IMR-90 (cell line): ENCODE measurements around the gene TM4SF20. TPM values are rescaled to one million over a fixed set of nuclear protein-coding genes. Genes with fewer than 3 reads are reported as not detected.

Experiments used
- ATAC-seq: fragments of 200-7000 bp; cut with Tn5 transposase; 2 replicates; pipeline ENCODE4 v1.9.1; 2020; ENCODE audit warnings: low read depth, mild to moderate bottlenecking, moderate library complexity
- BruUV-seq: library from RNA; stranded (reverse); fragments of 400-500 nt; replicated peaks from 2 replicates; lab custom pipeline; 2021; lab: Mats Ljungman, UMichigan
- CTCF ChIA-PET: fragments of 300-600 bp; formaldehyde crosslinking; extraction: SDS; loops from one replicate; lab custom pipeline; 2021; ENCODE audit warnings: antibody characterized with exemption; lab: Yijun Ruan, JAX
- POLR2A ChIA-PET: fragments of 300-600 bp; sonication (Branson Sonifier 250); formaldehyde crosslinking; loops from one replicate; lab custom pipeline; 2022; ENCODE audit warnings: antibody characterized with exemption; ENCODE audit not compliant: unreplicated experiment; lab: Charles Lee
- DNase-seq: peaks from one replicate; pipeline ENCODE4 v3.0.0; 2013
- H2AFZ ChIP-seq: replicated peaks from 2 replicates; pipeline ENCODE3; 2013; ENCODE audit warnings: low read length, mild to moderate bottlenecking; ENCODE audit not compliant: poor library complexity
- H2AK5ac ChIP-seq: 2 replicates; pipeline ENCODE4 v1.6.1; 2013; ENCODE audit warnings: low read depth, low read length, inconsistent platforms
- H2AK9ac ChIP-seq: replicated peaks from 2 replicates; pipeline ENCODE3; 2013; ENCODE audit warnings: mild to moderate bottlenecking, low read depth, low read length, moderate library complexity; ENCODE audit not compliant: poor library complexity
- H2BK120ac ChIP-seq: 2 replicates; pipeline ENCODE4 v1.6.1; 2013; ENCODE audit warnings: low read depth, low read length, inconsistent platforms
- H2BK15ac ChIP-seq: 3 replicates; pipeline ENCODE4 v1.6.1; 2013; ENCODE audit warnings: low read depth, low read length, inconsistent platforms
- H2BK20ac ChIP-seq: 2 replicates; pipeline ENCODE4 v1.6.1; 2013; ENCODE audit warnings: low read depth, mild to moderate bottlenecking, inconsistent platforms, low read length, moderate library complexity
- H2BK5ac ChIP-seq: 2 replicates; pipeline ENCODE4 v1.6.1; 2013; ENCODE audit warnings: mild to moderate bottlenecking, low read depth, low read length, inconsistent platforms; ENCODE audit not compliant: poor library complexity, severe bottlenecking
- H3K14ac ChIP-seq: replicated peaks from 2 replicates; pipeline ENCODE4 v1.6.1; 2013; ENCODE audit warnings: low read depth, low read length, inconsistent platforms
- H3K18ac ChIP-seq: 2 replicates; pipeline ENCODE4 v1.6.1; 2013; ENCODE audit warnings: low read depth, low read length, control low read depth
- H3K23ac ChIP-seq: 2 replicates; pipeline ENCODE4 v1.6.1; 2013; ENCODE audit warnings: low read depth, low read length, inconsistent platforms
- H3K27ac ChIP-seq: 2 replicates; pipeline ENCODE4 v1.5.1; 2013; ENCODE audit warnings: mild to moderate bottlenecking, control low read depth, low read length; ENCODE audit not compliant: insufficient read depth
- H3K27me3 ChIP-seq: 2 replicates; pipeline ENCODE4 v1.6.1; 2013; ENCODE audit warnings: low read length; ENCODE audit not compliant: control insufficient read depth, insufficient read depth
- H3K36me3 ChIP-seq: 2 replicates; pipeline ENCODE4 v1.6.1; 2013; ENCODE audit warnings: low read length, mixed read lengths; ENCODE audit not compliant: control insufficient read depth, insufficient read depth
- H3K4ac ChIP-seq: 2 replicates; pipeline ENCODE4 v1.6.1; 2013; ENCODE audit warnings: low read depth, low read length, inconsistent platforms
- H3K4me1 ChIP-seq: 2 replicates; pipeline ENCODE4 v1.6.1; 2013; ENCODE audit warnings: low read length, mixed read lengths; ENCODE audit not compliant: control insufficient read depth, insufficient read depth
- H3K4me2 ChIP-seq: 2 replicates; pipeline ENCODE4 v1.6.1; 2013; ENCODE audit warnings: low read depth, mild to moderate bottlenecking, control low read depth, low read length, moderate library complexity
- H3K4me3 ChIP-seq: 2 replicates; pipeline ENCODE4 v1.5.1; 2013; ENCODE audit warnings: low read depth, mild to moderate bottlenecking, control low read depth, low read length, moderate library complexity; ENCODE audit not compliant: insufficient read depth
- H3K56ac ChIP-seq: 2 replicates; pipeline ENCODE4 v1.6.1; 2013; ENCODE audit warnings: low read length, inconsistent platforms; ENCODE audit not compliant: insufficient read depth; ENCODE audit errors: extremely low read depth
- H3K79me1 ChIP-seq, 2 experiments: 2 replicates each; pipeline ENCODE4 v1.6.1; 2013; ENCODE audit warnings: low read length in 2 of 2, inconsistent platforms in 1 of 2, low read depth in 1 of 2
- H3K9ac ChIP-seq: 2 replicates; pipeline ENCODE4 v1.6.1; 2013; ENCODE audit warnings: low read depth, low read length, control low read depth
- H3K9me1 ChIP-seq: 2 replicates; pipeline ENCODE4 v1.6.1; 2013; ENCODE audit warnings: low read length, inconsistent platforms; ENCODE audit not compliant: insufficient read depth
- H3K9me3 ChIP-seq: 2 replicates; pipeline ENCODE4 v1.6.1; 2013; ENCODE audit warnings: low read length; ENCODE audit not compliant: control insufficient read depth, insufficient read depth
- H4K20me1 ChIP-seq: 2 replicates; pipeline ENCODE4 v1.6.1; 2013; ENCODE audit warnings: low read length, inconsistent platforms; ENCODE audit not compliant: insufficient read depth
- H4K5ac ChIP-seq: 2 replicates; pipeline ENCODE4 v1.6.1; 2013; ENCODE audit warnings: mild to moderate bottlenecking, low read depth, low read length, control low read depth
- H4K8ac ChIP-seq, 2 experiments: 2 replicates each; pipeline ENCODE4 v1.6.1; 2013; ENCODE audit warnings: low read depth in 2 of 2, low read length in 2 of 2, control low read depth in 1 of 2, inconsistent platforms in 1 of 2
- H4K91ac ChIP-seq: 2 replicates; pipeline ENCODE4 v1.6.1; 2013; ENCODE audit warnings: low read depth, low read length, inconsistent platforms; ENCODE audit not compliant: insufficient read depth
- BHLHE40 ChIP-seq: fragments of 150-350 bp; IDR thresholded peaks from 2 replicates; pipeline ENCODE4 v1.6.1; 2016; ENCODE audit warnings: mild to moderate bottlenecking, low read depth, low read length
- CHD1 ChIP-seq: IDR thresholded peaks from 2 replicates; pipeline ENCODE4 v1.6.1; 2012; ENCODE audit warnings: low read depth, low read length, improper control_type of control experiment
- FOS ChIP-seq: fragments of 150-350 bp; IDR thresholded peaks from 2 replicates; pipeline ENCODE4 v1.6.1; 2016; ENCODE audit warnings: low read depth, low read length
- MAFK ChIP-seq: IDR thresholded peaks from 2 replicates; pipeline ENCODE4 v1.6.1; 2012; ENCODE audit warnings: low read depth, low read length, improper control_type of control experiment
- MAZ ChIP-seq: IDR thresholded peaks from 2 replicates; pipeline ENCODE4 v1.6.1; 2012; ENCODE audit warnings: low read depth, mild to moderate bottlenecking, low read length, improper control_type of control experiment, moderate library complexity, borderline replicate concordance
- NFE2L2 ChIP-seq: fragments of 150-350 bp; IDR thresholded peaks from 2 replicates; pipeline ENCODE4 v1.6.1; 2016; ENCODE audit warnings: low read depth, mild to moderate bottlenecking, low read length
- POLR2A ChIP-seq: IDR thresholded peaks from 2 replicates; pipeline ENCODE4 v1.6.1; 2012; ENCODE audit warnings: mild to moderate bottlenecking, low read depth, low read length
- RAD21 ChIP-seq: IDR thresholded peaks from 2 replicates; pipeline ENCODE4 v1.6.1; 2012; ENCODE audit warnings: low read length, improper control_type of control experiment
- RCOR1 ChIP-seq: IDR thresholded peaks from 2 replicates; pipeline ENCODE4 v1.6.1; 2012; ENCODE audit warnings: mild to moderate bottlenecking, low read length, improper control_type of control experiment; ENCODE audit not compliant: insufficient replicate concordance
- RFX5 ChIP-seq: IDR thresholded peaks from 2 replicates; pipeline ENCODE4 v1.8.0; 2012; ENCODE audit warnings: low read depth, mild to moderate bottlenecking, low read length, moderate library complexity
- SMC3 ChIP-seq: fragments of 150-350 bp; IDR thresholded peaks from 2 replicates; pipeline ENCODE4 v1.6.1; 2016; ENCODE audit warnings: low read depth, mild to moderate bottlenecking, antibody characterized with exemption, low read length, moderate library complexity
- USF2 ChIP-seq: fragments of 150-350 bp; IDR thresholded peaks from 2 replicates; pipeline ENCODE4 v1.6.1; 2017; ENCODE audit warnings: mild to moderate bottlenecking, antibody characterized with exemption, low read length, low read depth
- WGBS, 2 experiments: methylation state at CpG; one replicate each; pipeline versions ENCODE4 v1.1.5 to v1.1.7; 2013; ENCODE audit warnings: missing lambda C conversion rate in 2 of 2; ENCODE audit not compliant: insufficient read length in 1 of 2; ENCODE audit errors: extremely low coverage in 2 of 2; 5-methylcytosine and 5-hydroxymethylcytosine counted together
- dilution Hi-C: fragments of 300-500 bp; cut with HindIII; formaldehyde crosslinking; loops from one replicate; pipeline ENCODE4 v1.14.3; 2018; ENCODE audit warnings: low sequenced_read_pairs; ENCODE audit not compliant: unreplicated experiment
- in situ Hi-C: fragments of 300-500 bp; cut with MboI; formaldehyde crosslinking; loops from 3 replicates; pipeline ENCODE4 v1.14.3; 2019; ENCODE audit warnings: low sequenced_read_pairs, inconsistent platforms, mixed read lengths
- intact Hi-C: fragments of 100-400 bp; cut with micrococcal nuclease; formaldehyde crosslinking; loops from 2 replicates; pipeline ENCODE4 v1.10.0; 2022
- polyA plus RNA-seq, 3 experiments: library from polyadenylated mRNA; depleted of rRNA; stranded (reverse); fragments of >200 nt; gene quantifications; 2 replicates each; pipeline ENCODE4 v1.2.3, GENCODE V29; 2012; ENCODE audit warnings: low replicate concordance in 1 of 3
- total RNA-seq: library from RNA; depleted of rRNA; stranded (reverse); fragments of >200 nt; gene quantifications from 2 replicates; pipeline ENCODE4 v1.2.3, GENCODE V29; 2012
- TF ChIP-seq, protein P1 (sequence below): conservative IDR thresholded peaks from 2 replicates; pipeline ENCODE4 v1.5.1; 2012; ENCODE audit warnings: mild to moderate bottlenecking, low read depth, low read length, improper control_type of control experiment
- TF ChIP-seq, protein P2 (sequence below): fragments of 150-350 bp; IDR thresholded peaks from 2 replicates; pipeline ENCODE4 v1.6.1; 2016; ENCODE audit warnings: low read depth, mild to moderate bottlenecking, low read length, moderate library complexity, borderline replicate concordance

The TM4SF20 gene
- total and polyA plus RNA-seq, 2 of the 4 experiments (the other 2 are of a cell fraction): under 0.01 to 0.03 TPM

- no peak overlapping the region for H4K91ac ChIP-seq
- H4K5ac ChIP-seq: no peak overlapping the region; the same call in 1 of the 2 replicates
- H3K23ac ChIP-seq: no peak overlapping the region
- H2BK5ac ChIP-seq: no peak overlapping the region
- ChIA-PET POLR2A (no interaction called here), CTCF (no interaction called here)
- H3K36me3 ChIP-seq: no peaks in the 10 kb centered on the region
- no peak overlapping the region for H2AFZ ChIP-seq
- H3K4me2 ChIP-seq: no peak overlapping the region; the same call in 1 of the 2 replicates
- no peaks in the 10 kb centered on the region for H3K79me1 ChIP-seq
- dilution Hi-C loops (no loop called here), in situ Hi-C loops (no loop called here), intact Hi-C loops (no loop called here)
- no peaks in the 10 kb centered on the region for H3K27me3 ChIP-seq
- 0 out of 2 replicates have a peak overlapping the region, but pooled peaks have one; percentile 3 for H3K18ac ChIP-seq
- H4K20me1 ChIP-seq: no peaks in the 10 kb centered on the region
- TF ChIP-seq MAZ (no peak), BHLHE40 (no peak), RFX5 (no peak), CHD1 (no peak), MAFK (no peak), POLR2A (no peak), SMC3 (no peak), RAD21 (no peak), FOS (no peak), RCOR1 (no peak), NFE2L2 (no peak), USF2 (no peak)
- TF ChIP-seq, protein P1, sequence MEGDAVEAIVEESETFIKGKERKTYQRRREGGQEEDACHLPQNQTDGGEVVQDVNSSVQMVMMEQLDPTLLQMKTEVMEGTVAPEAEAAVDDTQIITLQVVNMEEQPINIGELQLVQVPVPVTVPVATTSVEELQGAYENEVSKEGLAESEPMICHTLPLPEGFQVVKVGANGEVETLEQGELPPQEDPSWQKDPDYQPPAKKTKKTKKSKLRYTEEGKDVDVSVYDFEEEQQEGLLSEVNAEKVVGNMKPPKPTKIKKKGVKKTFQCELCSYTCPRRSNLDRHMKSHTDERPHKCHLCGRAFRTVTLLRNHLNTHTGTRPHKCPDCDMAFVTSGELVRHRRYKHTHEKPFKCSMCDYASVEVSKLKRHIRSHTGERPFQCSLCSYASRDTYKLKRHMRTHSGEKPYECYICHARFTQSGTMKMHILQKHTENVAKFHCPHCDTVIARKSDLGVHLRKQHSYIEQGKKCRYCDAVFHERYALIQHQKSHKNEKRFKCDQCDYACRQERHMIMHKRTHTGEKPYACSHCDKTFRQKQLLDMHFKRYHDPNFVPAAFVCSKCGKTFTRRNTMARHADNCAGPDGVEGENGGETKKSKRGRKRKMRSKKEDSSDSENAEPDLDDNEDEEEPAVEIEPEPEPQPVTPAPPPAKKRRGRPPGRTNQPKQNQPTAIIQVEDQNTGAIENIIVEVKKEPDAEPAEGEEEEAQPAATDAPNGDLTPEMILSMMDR: no peak
- TF ChIP-seq, protein P2, sequence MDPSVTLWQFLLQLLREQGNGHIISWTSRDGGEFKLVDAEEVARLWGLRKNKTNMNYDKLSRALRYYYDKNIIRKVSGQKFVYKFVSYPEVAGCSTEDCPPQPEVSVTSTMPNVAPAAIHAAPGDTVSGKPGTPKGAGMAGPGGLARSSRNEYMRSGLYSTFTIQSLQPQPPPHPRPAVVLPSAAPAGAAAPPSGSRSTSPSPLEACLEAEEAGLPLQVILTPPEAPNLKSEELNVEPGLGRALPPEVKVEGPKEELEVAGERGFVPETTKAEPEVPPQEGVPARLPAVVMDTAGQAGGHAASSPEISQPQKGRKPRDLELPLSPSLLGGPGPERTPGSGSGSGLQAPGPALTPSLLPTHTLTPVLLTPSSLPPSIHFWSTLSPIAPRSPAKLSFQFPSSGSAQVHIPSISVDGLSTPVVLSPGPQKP: no peak
- no peak overlapping the region for H3K14ac ChIP-seq
- no peak overlapping the region for H4K8ac ChIP-seq
- no peak overlapping the region for H2BK20ac ChIP-seq
- no peaks in the 10 kb centered on the region for H3K9me3 ChIP-seq
- no peak overlapping the region for H3K27ac ChIP-seq
- H3K4me3 ChIP-seq: no peak overlapping the region
- H2BK15ac ChIP-seq: no peak overlapping the region
- no TSS peak for BruUV-seq
- peaks cover 4% of the 10 kb centered on the region; the same call in 1 of the 2 replicates for H3K9me1 ChIP-seq
- peak; percentile 57 for DNase-seq
- no peak overlapping the region; the same call in 1 of the 2 replicates for H3K9ac ChIP-seq
- no peak overlapping the region for H2AK9ac ChIP-seq
- no CpG with 5 or more reads among the region's 6 CpGs for WGBS, 2 experiments
- 0 out of 2 replicates have a peak, but pooled peaks have one; percentile 21 for ATAC-seq
- no peak overlapping the region for H2BK120ac ChIP-seq
- H2AK5ac ChIP-seq: no peak overlapping the region
- H3K4ac ChIP-seq: no peak overlapping the region
- no peak overlapping the region for H3K56ac ChIP-seq
- H3K4me1 ChIP-seq: peaks cover 10% of the 10 kb centered on the region
These were observed 4.9 kb downstream of the TM4SF20 start for GRCh38 chr2:227374158-227374557.
